Naive thymus-derived CD4-positive, alpha-beta T cell (primary cell): ENCODE results near the gene NDUFA5. TPM values are rescaled to one million over a fixed set of nuclear protein-coding genes. Genes with fewer than 3 reads are reported as not detected.
A peak's percentile ranks its signal among the peaks of the same experiment; 100 is the strongest.

Experiments
- ATAC-seq: fragments of 150-1000 bp; cut with Tn5 transposase; 2 replicates; pipeline ENCODE4 v1.10.0; 2021; ENCODE audit warnings: mild to moderate bottlenecking, moderate library complexity
- CTCF ChIA-PET: fragments of 350-600 bp; sonication (Branson Sonifier 250); formaldehyde crosslinking; loops from one replicate; lab custom pipeline; 2021; ENCODE audit warnings: antibody characterized with exemption; lab: Charles Lee
- POLR2A ChIA-PET: fragments of 350-600 bp; sonication (Branson Sonifier 250); formaldehyde crosslinking; loops from one replicate; lab custom pipeline; 2021; ENCODE audit warnings: antibody characterized with exemption, inconsistent platforms; lab: Charles Lee
- DNase-seq, 9 donors: peaks; one replicate each; pipeline versions ENCODE4 v3.0.0 to v3.0.0-alpha.2; 2020 to 2022; ENCODE audit warnings: mixed read lengths in 1 of 9
- H3K27ac ChIP-seq: one replicate; pipeline ENCODE4 v1.7.0; 2013; ENCODE audit warnings: mild to moderate bottlenecking, low read depth, low read length, moderate library complexity
- H3K27me3 ChIP-seq, 2 donors: one replicate each; pipeline ENCODE4 v1.7.0; 2013; ENCODE audit warnings: low read length in 2 of 2, mild to moderate bottlenecking in 2 of 2, moderate library complexity in 2 of 2; ENCODE audit not compliant: control insufficient read depth in 2 of 2, insufficient read depth in 2 of 2
- H3K36me3 ChIP-seq, 3 experiments: 1 replicate in 2 of 3; 2 replicates in 1 of 3; pipeline ENCODE4 v1.7.0; 2013; ENCODE audit warnings: low read length in 3 of 3, mild to moderate bottlenecking in 3 of 3, moderate library complexity in 1 of 3; ENCODE audit not compliant: insufficient read depth in 3 of 3, control insufficient read depth in 2 of 3
- H3K4me1 ChIP-seq, 2 donors: one replicate each; pipeline ENCODE4 v1.7.0; 2013; ENCODE audit warnings: low read length in 2 of 2, mild to moderate bottlenecking in 2 of 2, moderate library complexity in 1 of 2; ENCODE audit not compliant: control insufficient read depth in 2 of 2, insufficient read depth in 2 of 2
- H3K4me3 ChIP-seq: 2 replicates; pipeline ENCODE4 v1.7.0; 2013; ENCODE audit warnings: mild to moderate bottlenecking, low read length
- H3K9me3 ChIP-seq, 3 experiments: 1 replicate in 2 of 3; 2 replicates in 1 of 3; pipeline ENCODE4 v1.7.0; 2013; ENCODE audit warnings: low read length in 3 of 3; ENCODE audit not compliant: control insufficient read depth in 2 of 3
- H3K27ac Mint-ChIP-seq, 9 donors: one replicate each; pipeline ENCODE4 v1.8.0; 2020 to 2022; ENCODE audit warnings: mixed read lengths in 9 of 9, mild to moderate bottlenecking in 8 of 9, moderate library complexity in 5 of 9, inconsistent platforms in 2 of 9
- H3K27me3 Mint-ChIP-seq, 5 donors: one replicate each; pipeline ENCODE4 v1.8.0; 2021 to 2022; ENCODE audit warnings: mixed read lengths in 5 of 5, mild to moderate bottlenecking in 1 of 5
- H3K36me3 Mint-ChIP-seq, 5 donors: one replicate each; pipeline ENCODE4 v1.8.0; 2020 to 2022; ENCODE audit warnings: mixed read lengths in 5 of 5, mild to moderate bottlenecking in 3 of 5, inconsistent platforms in 1 of 5
- H3K4me1 Mint-ChIP-seq, 7 donors: one replicate each; pipeline ENCODE4 v1.8.0; 2020 to 2022; ENCODE audit warnings: mixed read lengths in 7 of 7, mild to moderate bottlenecking in 3 of 7, inconsistent platforms in 1 of 7
- H3K4me3 Mint-ChIP-seq, 10 donors: one replicate each; pipeline ENCODE4 v1.8.0; 2020 to 2022; ENCODE audit warnings: mild to moderate bottlenecking in 10 of 10, mixed read lengths in 10 of 10, moderate library complexity in 6 of 10, inconsistent platforms in 2 of 10
- H3K9me3 Mint-ChIP-seq, 11 donors: one replicate each; pipeline ENCODE4 v1.8.0; 2020 to 2022; ENCODE audit warnings: mixed read lengths in 11 of 11, mild to moderate bottlenecking in 4 of 11, inconsistent platforms in 1 of 11, moderate library complexity in 1 of 11
- intact Hi-C, 2 donors: fragments of 100-400 bp; cut with micrococcal nuclease; formaldehyde crosslinking; loops; one replicate each; pipeline ENCODE4 v1.15.1; 2023
- polyA plus RNA-seq, 2 donors: library from polyadenylated mRNA; unstranded; fragments of 300-500 nt; fragmentation: Illumina TruSeq; gene quantifications; one replicate each; pipeline ENCODE4 v1.2.3, GENCODE V29; 2021
- total RNA-seq, 6 experiments: library from RNA in 5 of 6; stranded (reverse) in 5 of 6; gene quantifications; 1 replicate in 5 of 6; 2 replicates in 1 of 6; pipeline ENCODE4 v1.2.3 and lab custom pipeline; 2021 to 2026

The NDUFA5 gene
- total RNA-seq (10 to 100 TPM; 51.2 to 64.1 (median 62.5) TPM), polyA plus RNA-seq (10 to 100 TPM; 40.8 to 97.8 TPM), total RNA-seq (lab: John Stamatoyannopoulos, UW) (33.7 reads per million, percentile 62 among the genes with 10 or more reads in this experiment)

- Histone ChIP-seq H3K27me3 (no peaks in the 10 kb centered on the region), H3K27ac (peak within 1 kb of the TSS; percentile 90), H3K9me3 (no peaks in the 10 kb centered on the region), H3K36me3 (peaks cover 0 to 4% (median 0%) of the 10 kb centered on the region in 3 experiments), H3K4me3 (peak within 1 kb of the TSS; percentile 95), H3K4me1 (peaks cover 13 to 15% of the 10 kb centered on the region in 2 donors)
- Mint-ChIP-seq H3K4me1 (peaks cover 3 to 16% (median 12%) of the 10 kb centered on the region in 7 donors), H3K36me3 (peaks cover 4 to 12% (median 9%) of the 10 kb centered on the region in 5 donors), H3K9me3 (no peaks in the 10 kb centered on the region), H3K27me3 (peaks cover 0 to 6% (median 5%) of the 10 kb centered on the region in 5 donors), H3K4me3 (no peak within 1 kb of the TSS), H3K27ac (no peak within 1 kb of the TSS)
- POLR2A ChIA-PET, result interaction anchor here (0.8 to 2.6 kb wide), 7 partner anchors 8 to 191 kb away, joined by 3 to 21 read pairs (median 4); partner anchors contain the start of genes IQUB and WASL
- peak; percentile 100 for ATAC-seq
- peak; percentile 78 to 99 (median 98) for DNase-seq
- intact Hi-C loops, result loop anchor here (1.0 kb wide), 4 partner anchors 22 to 1372 kb away; partner anchors contain the start of genes POT1 (in 2 of the 2), WASL (in 2 of the 2) and IQUB (in 1 of the 2)
- CTCF ChIA-PET, result interaction anchor here (0.8 to 1.2 kb wide), 3 partner anchors 18 to 63 kb away, joined by 3 read pairs; no protein-coding TSS in a partner anchor
Observed at GRCh38 chr7:123557398-123558288, at the start of gene NDUFA5. Gene NDUFA5, minus strand, starts transcription at chr7:123557818. Its CDS starts 23 bp downstream, at chr7:123557795.

GRCh38 chr7:123604739-123605138 is 47.1 kb upstream of the NDUFA5 start:
- Mint-ChIP-seq H3K4me3 (no peak overlapping the region), H3K9me3 (no peaks in the 10 kb centered on the region), H3K27ac (no peak overlapping the region), H3K27me3 (peaks cover 0 to 21% (median 12%) of the 10 kb centered on the region in 5 donors), H3K4me1 (no peaks in the 10 kb centered on the region), H3K36me3 (no peaks in the 10 kb centered on the region)
- Histone ChIP-seq H3K9me3 (no peaks in the 10 kb centered on the region), H3K27ac (no peak overlapping the region), H3K4me1 (no peaks in the 10 kb centered on the region), H3K4me3 (no peak overlapping the region), H3K27me3 (no peaks in the 10 kb centered on the region), H3K36me3 (no peaks in the 10 kb centered on the region)
- ATAC-seq, result no peak
- intact Hi-C loops, result no loop called here
- CTCF ChIA-PET, result no interaction called here
- no peak for DNase-seq
- POLR2A ChIA-PET, result no interaction called here

GRCh38 chr7:123602648-123603047 is 45.0 kb upstream of the NDUFA5 start:
- POLR2A ChIA-PET, result no interaction called here
- ATAC-seq, result no peak
- H3K9me3 Mint-ChIP-seq, result no peaks in the 10 kb centered on the region
- no peaks in the 10 kb centered on the region for H3K36me3 ChIP-seq
- no peak overlapping the region for H3K4me3 ChIP-seq
- H3K9me3 ChIP-seq, result no peaks in the 10 kb centered on the region
- H3K4me3 Mint-ChIP-seq, result no peak overlapping the region
- H3K4me1 ChIP-seq, result no peaks in the 10 kb centered on the region
- peaks cover 0 to 20% (median 12%) of the 10 kb centered on the region in 5 donors for H3K27me3 Mint-ChIP-seq
- H3K36me3 Mint-ChIP-seq, result no peaks in the 10 kb centered on the region
- H3K27ac Mint-ChIP-seq, result no peak overlapping the region
- DNase-seq, result no peak
- CTCF ChIA-PET, result interaction anchor here (0.7 kb wide), 1 partner anchor 108 kb away, joined by 3 read pairs; no protein-coding TSS in a partner anchor
- H3K27ac ChIP-seq, result no peak overlapping the region
- no peaks in the 10 kb centered on the region for H3K4me1 Mint-ChIP-seq
- intact Hi-C loops, result no loop called here
- no peaks in the 10 kb centered on the region for H3K27me3 ChIP-seq

GRCh38 chr7:123601530-123601929 is 43.9 kb upstream of the NDUFA5 start, which contains the start of gene ASB15:
Gene ASB15, plus strand, starts transcription at chr7:123601821. Its CDS starts 12,682 bp downstream, at chr7:123614503.
- no peak for ATAC-seq
- Mint-ChIP-seq H3K9me3 (no peaks in the 10 kb centered on the region), H3K4me3 (no peak within 1 kb of the TSS), H3K36me3 (no peaks in the 10 kb centered on the region), H3K27ac (no peak within 1 kb of the TSS), H3K4me1 (no peaks in the 10 kb centered on the region), H3K27me3 (peaks cover 0 to 25% (median 12%) of the 10 kb centered on the region in 5 donors)
- ChIA-PET POLR2A (no interaction called here), CTCF (no interaction called here)
- intact Hi-C loops, result no loop called here
- no peaks in the 10 kb centered on the region for H3K27me3 ChIP-seq
- no peaks in the 10 kb centered on the region for H3K4me1 ChIP-seq
- H3K36me3 ChIP-seq, result no peaks in the 10 kb centered on the region
- H3K27ac ChIP-seq, result no peak within 1 kb of the TSS
- no peak within 1 kb of the TSS for H3K4me3 ChIP-seq
- no peak for DNase-seq
- H3K9me3 ChIP-seq, result no peaks in the 10 kb centered on the region

- H3K27ac Mint-ChIP-seq, result no peak overlapping the region
- ATAC-seq, result no peak
- CTCF ChIA-PET, result no interaction called here
- Histone ChIP-seq H3K27ac (no peak overlapping the region), H3K27me3 (no peaks in the 10 kb centered on the region), H3K36me3 (no peaks in the 10 kb centered on the region), H3K4me3 (no peak overlapping the region), H3K9me3 (no peaks in the 10 kb centered on the region), H3K4me1 (no peaks in the 10 kb centered on the region)
- no peaks in the 10 kb centered on the region for H3K4me1 Mint-ChIP-seq
- no peaks in the 10 kb centered on the region for H3K36me3 Mint-ChIP-seq
- POLR2A ChIA-PET, result no interaction called here
- DNase-seq, result no peak
- no peak overlapping the region for H3K4me3 Mint-ChIP-seq
- H3K27me3 Mint-ChIP-seq, result peaks cover 4 to 25% (median 12%) of the 10 kb centered on the region in 5 donors
- H3K9me3 Mint-ChIP-seq, result no peaks in the 10 kb centered on the region
- intact Hi-C loops, result no loop called here
Observed at GRCh38 chr7:123600876-123601275, 43.3 kb upstream of the NDUFA5 start.

GRCh38 chr7:123599766-123600165 is 42.1 kb upstream of the NDUFA5 start:
- no peak overlapping the region for H3K4me3 Mint-ChIP-seq
- no peak overlapping the region for H3K27ac ChIP-seq
- peaks cover 9 to 31% (median 17%) of the 10 kb centered on the region in 5 donors for H3K27me3 Mint-ChIP-seq
- no peaks in the 10 kb centered on the region for H3K36me3 ChIP-seq
- no peak overlapping the region for H3K27ac Mint-ChIP-seq
- DNase-seq (no peak), ATAC-seq (no peak)
- intact Hi-C loops, result no loop called here
- H3K36me3 Mint-ChIP-seq, result peaks cover 0 to 4% (median 0%) of the 10 kb centered on the region in 5 donors
- POLR2A ChIA-PET, result no interaction called here
- H3K4me3 ChIP-seq, result no peak overlapping the region
- H3K4me1 ChIP-seq, result no peaks in the 10 kb centered on the region
- no peaks in the 10 kb centered on the region for H3K4me1 Mint-ChIP-seq
- H3K27me3 ChIP-seq, result no peaks in the 10 kb centered on the region
- CTCF ChIA-PET, result no interaction called here
- no peaks in the 10 kb centered on the region for H3K9me3 ChIP-seq
- no peaks in the 10 kb centered on the region for H3K9me3 Mint-ChIP-seq
